VCaP (cell line): ENCODE measurements around the gene ADAMTS8.

Source experiments
- H3K27ac ChIP-seq: fragments of 450-650 bp; 2 replicates; pipeline ENCODE4 v1.5.1; 2017
- CTCF ChIP-seq: fragments of 450-650 bp; conservative IDR thresholded peaks from 2 replicates; pipeline ENCODE4 v1.5.1; 2017; ENCODE audit warnings: mild to moderate bottlenecking, moderate library complexity

The ADAMTS8 gene

DNA sequence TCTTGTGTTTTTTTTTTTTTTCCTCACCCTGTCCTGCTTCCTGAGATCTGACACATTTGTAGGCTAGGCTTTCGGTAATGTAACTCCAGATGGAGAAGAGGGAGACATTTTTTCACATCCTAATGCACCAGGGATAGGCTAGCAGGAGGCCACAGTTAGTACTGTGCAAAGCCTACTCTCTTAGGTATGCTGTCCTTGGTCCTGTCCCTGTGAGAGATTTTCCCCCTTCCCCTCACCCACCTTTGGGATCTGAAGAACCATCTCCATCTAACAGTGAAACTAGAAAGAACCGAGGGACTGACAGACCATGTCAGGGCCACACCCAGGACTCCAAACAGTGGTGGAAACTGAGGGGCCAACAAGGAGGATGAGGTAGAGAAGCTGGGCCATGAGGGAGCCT, 29.2 kb downstream of the ADAMTS8 start:
- no peak overlapping the region for H3K27ac ChIP-seq
- no peak for TF ChIP-seq CTCF

DNA sequence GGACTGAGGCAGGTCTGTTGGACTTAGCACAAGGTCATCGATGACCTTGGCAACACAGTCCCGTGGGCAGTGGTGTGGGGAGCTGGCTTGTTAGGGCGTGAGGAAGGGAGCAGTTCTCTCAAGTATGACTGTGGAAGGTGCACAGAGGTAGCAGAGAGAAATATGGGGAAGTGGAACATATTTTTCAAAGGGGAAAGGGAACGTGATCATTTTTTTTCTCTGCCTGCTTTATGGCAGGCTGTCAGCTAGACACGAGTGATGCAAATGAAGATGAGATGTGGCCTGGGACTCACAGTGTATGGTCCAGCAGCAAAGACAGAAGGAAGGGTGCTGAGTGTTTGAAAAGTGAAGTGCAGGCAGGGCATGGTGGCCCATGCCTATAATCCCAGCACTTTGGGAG, 30.6 kb downstream of the ADAMTS8 start:
- TF ChIP-seq CTCF, result no peak
- H3K27ac ChIP-seq, result no peak overlapping the region

DNA sequence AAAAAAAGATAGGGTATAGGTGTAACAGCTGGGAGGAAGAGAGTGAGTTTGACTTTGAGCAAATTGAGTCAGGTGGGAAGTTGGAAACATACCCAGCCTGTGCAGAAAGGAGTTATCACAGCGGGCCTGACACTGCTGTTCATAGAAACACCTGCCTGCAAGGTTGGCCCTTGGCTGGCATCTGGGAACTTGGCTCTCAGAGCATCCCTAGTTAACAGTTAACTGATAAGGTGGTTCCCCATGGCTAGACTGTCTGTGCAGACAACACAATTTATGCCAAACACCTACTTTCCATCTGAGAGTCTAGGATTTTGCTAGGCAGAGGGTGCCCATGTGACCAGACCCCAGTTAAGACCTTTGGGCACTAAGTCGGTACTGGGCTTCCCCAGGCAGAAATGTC, 31.4 kb downstream of the ADAMTS8 start:
- no peak overlapping the region for H3K27ac ChIP-seq
- no peak for TF ChIP-seq CTCF

GRCh38 chr11:130394615-130395014, 33.8 kb downstream of the ADAMTS8 start:
- no peak for TF ChIP-seq CTCF
- H3K27ac ChIP-seq, result no peak overlapping the region

GRCh38 chr11:130391711-130392110, 36.7 kb downstream of the ADAMTS8 start:
- H3K27ac ChIP-seq, result no peak overlapping the region
- no peak for TF ChIP-seq CTCF

DNA sequence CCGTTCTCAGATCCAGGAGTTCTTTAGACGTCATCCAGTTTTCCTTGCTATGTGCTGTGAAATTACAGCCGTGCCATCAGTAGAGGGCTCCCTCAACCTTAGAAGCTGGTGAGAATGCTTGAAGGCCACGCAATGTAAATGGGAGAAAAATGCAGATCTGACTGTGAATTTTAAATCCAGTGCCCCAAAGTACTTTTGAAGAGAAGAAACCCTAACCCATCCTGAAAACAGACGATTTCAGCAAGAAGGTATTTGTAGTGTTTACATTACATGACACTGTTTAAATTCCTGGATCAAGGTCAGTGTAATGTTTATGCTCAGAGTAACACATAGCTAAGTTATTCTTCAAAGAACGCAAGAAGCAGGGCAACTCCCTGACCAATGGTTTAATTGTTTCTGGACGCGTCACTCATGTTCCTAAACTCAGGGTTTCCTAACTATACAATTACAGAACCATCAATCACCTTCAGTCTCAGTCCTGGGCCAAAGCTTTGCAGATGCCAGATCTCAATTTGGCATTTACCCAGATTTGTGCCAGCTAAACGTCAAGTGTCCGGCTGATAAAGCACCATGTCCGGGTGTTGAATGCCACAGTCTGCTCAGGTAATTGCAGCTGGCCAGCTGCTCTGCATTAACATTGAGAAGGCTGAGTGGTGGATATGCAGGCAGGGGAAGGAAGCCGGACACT, 38.2 kb downstream of the ADAMTS8 start:
- H3K27ac ChIP-seq, result peak overlapping the region; percentile 46
- TF ChIP-seq CTCF, result peak; percentile 70

GRCh38 chr11:130389335-130389935, 39.0 kb downstream of the ADAMTS8 start:
- H3K27ac ChIP-seq, result peak overlapping the region; percentile 46
- no peak for TF ChIP-seq CTCF
